Lower lobe of right lung (tissue), 2 donors: Measurements from ENCODE around the gene SF3A1. TPM values are rescaled to one million over a fixed set of nuclear protein-coding genes. Genes with fewer than 3 reads are reported as not detected.

Source experiments
- ATAC-seq, 2 donors: fragments of 200-7000 bp; cut with Tn5 transposase; one replicate each; pipeline ENCODE4 v1.9.1; 2020 to 2022; ENCODE audit warnings: mild to moderate bottlenecking in 2 of 2, moderate library complexity in 2 of 2
- DNase-seq: peaks from one replicate; pipeline ENCODE4 v3.0.0-alpha.2; 2020
- H3K27ac ChIP-seq: fragments of 200-600 bp; one replicate; pipeline ENCODE4 v1.8.0; 2022
- H3K27me3 ChIP-seq: fragments of 200-600 bp; one replicate; pipeline ENCODE4 v1.8.0; 2022; ENCODE audit warnings: low read depth
- H3K36me3 ChIP-seq: fragments of 200-600 bp; one replicate; pipeline ENCODE4 v1.8.0; 2022; ENCODE audit warnings: mild to moderate bottlenecking
- H3K4me1 ChIP-seq: fragments of 200-600 bp; one replicate; pipeline ENCODE4 v1.8.0; 2022
- H3K4me3 ChIP-seq: fragments of 200-600 bp; one replicate; pipeline ENCODE4 v1.8.0; 2022; ENCODE audit warnings: mild to moderate bottlenecking
- H3K9me3 ChIP-seq: fragments of 200-600 bp; one replicate; pipeline ENCODE4 v1.8.0; 2022
- CTCF ChIP-seq: fragments of 200-600 bp; IDR thresholded peaks from one replicate; pipeline ENCODE4 v1.8.0; 2022; ENCODE audit warnings: antibody characterized with exemption, mild to moderate bottlenecking
- intact Hi-C: fragments of 100-400 bp; cut with DNase I; formaldehyde crosslinking; loops from one replicate; pipeline ENCODE4 v1.11.0; 2022
- total RNA-seq: library from RNA; stranded (reverse); fragmentation: NEBNext Ultra II Directional; extraction: Animal tissue kit (Norgen Biotek cat#: 25700); gene quantifications from one replicate; pipeline ENCODE4 v1.2.1, GENCODE V29; 2021
- donor health status: DM: no; HTN: yes; CAD: no; lungs with severe emphysema.

The SF3A1 gene
- total RNA-seq, 1 donor from 2014 or later = 162 TPM

- no peak for ATAC-seq
These were observed 6.1 kb upstream of the SF3A1 start for GRCh38 chr22:30362651-30363281.

GRCh38 chr22:30361916-30362650 lies 5.4 kb upstream of the SF3A1 start:
- Histone ChIP-seq H3K27ac (no peak overlapping the region), H3K36me3 (no peaks in the 10 kb centered on the region), H3K9me3 (no peaks in the 10 kb centered on the region), H3K4me3 (no peak overlapping the region), H3K4me1 (peaks cover 8% of the 10 kb centered on the region), H3K27me3 (no peaks in the 10 kb centered on the region)
- no peak for ATAC-seq
- no peak for TF ChIP-seq CTCF
- no peak for DNase-seq
- intact Hi-C loops = no loop called here

More at GRCh38 chr22:30362651-30363281, 6.1 kb upstream of the SF3A1 start:
- no peak overlapping the region for H3K4me3 ChIP-seq
- no peak for DNase-seq
- H3K36me3 ChIP-seq = no peaks in the 10 kb centered on the region
- intact Hi-C loops = no loop called here
- H3K9me3 ChIP-seq = no peaks in the 10 kb centered on the region
- no peaks in the 10 kb centered on the region for H3K27me3 ChIP-seq
- H3K4me1 ChIP-seq = peaks cover 1% of the 10 kb centered on the region
- TF ChIP-seq CTCF = no peak
- H3K27ac ChIP-seq = no peak overlapping the region

- peaks cover 36% of the 10 kb centered on the region for H3K4me1 ChIP-seq
- ATAC-seq (no peak), DNase-seq (no peak)
- peaks cover 2% of the 10 kb centered on the region for H3K36me3 ChIP-seq
- H3K9me3 ChIP-seq = no peaks in the 10 kb centered on the region
- intact Hi-C loops = no loop called here
- no peak overlapping the region for H3K27ac ChIP-seq
- no peak for TF ChIP-seq CTCF
- H3K4me3 ChIP-seq = no peak overlapping the region
- H3K27me3 ChIP-seq = no peaks in the 10 kb centered on the region
These were observed 1.8 kb upstream of the SF3A1 start for GRCh38 chr22:30358541-30358940.

- no peak for TF ChIP-seq CTCF
- no peak for DNase-seq
- Histone ChIP-seq H3K36me3 (peaks cover 8% of the 10 kb centered on the region), H3K27me3 (no peaks in the 10 kb centered on the region), H3K9me3 (no peaks in the 10 kb centered on the region), H3K4me3 (peak overlapping the region; percentile 88), H3K27ac (no peak overlapping the region), H3K4me1 (peaks cover 42% of the 10 kb centered on the region)
- intact Hi-C loops = no loop called here
- ATAC-seq = no peak
These were observed 1.0 kb upstream of the SF3A1 start for GRCh38 chr22:30357650-30358215.

- peak overlapping the region; percentile 88 for H3K4me3 ChIP-seq
- peaks cover 43% of the 10 kb centered on the region for H3K4me1 ChIP-seq
- no peaks in the 10 kb centered on the region for H3K9me3 ChIP-seq
- no peaks in the 10 kb centered on the region for H3K27me3 ChIP-seq
- peaks cover 13% of the 10 kb centered on the region for H3K36me3 ChIP-seq
- H3K27ac ChIP-seq = peak overlapping the region; percentile 98
- DNase-seq = no peak
- TF ChIP-seq CTCF = no peak
- intact Hi-C loops = no loop called here
- ATAC-seq = peak in 1 of 2 donors; percentile 1
These were observed 509 bp upstream of the SF3A1 start for GRCh38 chr22:30357236-30357570.
